HFFc6 (cell line): ENCODE measurements around the gene GJB1. TPM values are rescaled to one million over a fixed set of nuclear protein-coding genes. Genes with fewer than 3 reads are reported as not detected.

Experiments used
- DNase-seq: peaks from one replicate; pipeline ENCODE4 v3.0.0-alpha.2; 2018
- H3K27ac Mint-ChIP-seq: 2 replicates; pipeline ENCODE4 v1.8.0; 2020; ENCODE audit warnings: mild to moderate bottlenecking, mixed read lengths
- H3K27me3 Mint-ChIP-seq: 2 replicates; pipeline ENCODE4 v1.8.0; 2021; ENCODE audit warnings: mild to moderate bottlenecking, moderate library complexity, mixed read lengths; ENCODE audit not compliant: insufficient read depth
- H3K36me3 Mint-ChIP-seq: 2 replicates; pipeline ENCODE4 v1.8.0; 2021; ENCODE audit warnings: low read depth, mixed read lengths
- H3K4me1 Mint-ChIP-seq: 2 replicates; pipeline ENCODE4 v1.8.0; 2020; ENCODE audit warnings: low read depth, mixed read lengths
- H3K4me3 Mint-ChIP-seq: 2 replicates; pipeline ENCODE4 v1.8.0; 2020; ENCODE audit warnings: mild to moderate bottlenecking, moderate library complexity, mixed read lengths
- H3K9me3 Mint-ChIP-seq: 2 replicates; pipeline ENCODE4 v1.8.0; 2020; ENCODE audit warnings: mild to moderate bottlenecking, mixed read lengths
- total RNA-seq, 6 experiments: library from RNA; stranded (reverse); fragmentation: NEBNext Ultra II Directional; extraction: Animal tissue kit (Norgen Biotek cat#: 25700); gene quantifications; 2 replicates in 1 of 6; 3 replicates in 5 of 6; pipeline ENCODE4 v1.2.3, GENCODE V29; 2021
- TF ChIP-seq, protein P1 (sequence below): fragments of 200-600 bp; sonication (generic); IDR thresholded peaks from 2 replicates; pipeline ENCODE4 v1.5.0; 2021; ENCODE audit warnings: antibody characterized with exemption, mild to moderate bottlenecking

The GJB1 gene
- total RNA-seq, 6 experiments from 2014 or later = not detected

GRCh38 chrX:71210816-71211215 is 12.2 kb upstream of the GJB1 start:
- peaks cover 7% of the 10 kb centered on the region for H3K27me3 Mint-ChIP-seq
- DNase-seq = peak; percentile 1

DNA sequence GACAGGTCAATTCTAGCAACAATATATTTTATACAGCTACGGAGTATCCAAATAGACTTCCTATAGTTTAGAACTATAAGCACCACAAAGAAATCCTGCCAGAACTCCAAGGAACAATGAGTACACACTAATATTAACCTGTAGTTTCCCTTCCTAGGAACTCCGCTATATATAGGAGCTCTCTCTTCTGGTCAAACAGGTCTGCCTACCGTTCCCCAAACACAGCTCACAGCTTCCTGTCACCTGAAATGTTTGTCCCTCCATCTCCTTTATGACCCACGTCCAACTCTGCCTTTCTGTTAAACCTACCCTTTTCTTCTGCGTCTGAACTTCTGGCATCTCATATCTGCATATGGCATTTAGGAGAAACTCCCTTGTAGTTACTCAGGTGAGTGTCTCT is 10.5 kb upstream of the GJB1 start:
- Mint-ChIP-seq H3K36me3 (no peaks in the 10 kb centered on the region), H3K4me3 (no peak overlapping the region), H3K4me1 (peaks cover 9% of the 10 kb centered on the region), H3K27ac (no peak overlapping the region), H3K27me3 (peaks cover 9% of the 10 kb centered on the region), H3K9me3 (no peaks in the 10 kb centered on the region)
- TF ChIP-seq, protein P1, sequence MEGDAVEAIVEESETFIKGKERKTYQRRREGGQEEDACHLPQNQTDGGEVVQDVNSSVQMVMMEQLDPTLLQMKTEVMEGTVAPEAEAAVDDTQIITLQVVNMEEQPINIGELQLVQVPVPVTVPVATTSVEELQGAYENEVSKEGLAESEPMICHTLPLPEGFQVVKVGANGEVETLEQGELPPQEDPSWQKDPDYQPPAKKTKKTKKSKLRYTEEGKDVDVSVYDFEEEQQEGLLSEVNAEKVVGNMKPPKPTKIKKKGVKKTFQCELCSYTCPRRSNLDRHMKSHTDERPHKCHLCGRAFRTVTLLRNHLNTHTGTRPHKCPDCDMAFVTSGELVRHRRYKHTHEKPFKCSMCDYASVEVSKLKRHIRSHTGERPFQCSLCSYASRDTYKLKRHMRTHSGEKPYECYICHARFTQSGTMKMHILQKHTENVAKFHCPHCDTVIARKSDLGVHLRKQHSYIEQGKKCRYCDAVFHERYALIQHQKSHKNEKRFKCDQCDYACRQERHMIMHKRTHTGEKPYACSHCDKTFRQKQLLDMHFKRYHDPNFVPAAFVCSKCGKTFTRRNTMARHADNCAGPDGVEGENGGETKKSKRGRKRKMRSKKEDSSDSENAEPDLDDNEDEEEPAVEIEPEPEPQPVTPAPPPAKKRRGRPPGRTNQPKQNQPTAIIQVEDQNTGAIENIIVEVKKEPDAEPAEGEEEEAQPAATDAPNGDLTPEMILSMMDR = no peak
- DNase-seq = no peak

More at GRCh38 chrX:71210816-71211215, 12.2 kb upstream of the GJB1 start:
- no peaks in the 10 kb centered on the region for H3K36me3 Mint-ChIP-seq
- TF ChIP-seq, protein P1 = no peak
- H3K9me3 Mint-ChIP-seq = no peaks in the 10 kb centered on the region
- H3K4me3 Mint-ChIP-seq = no peak overlapping the region
- H3K27ac Mint-ChIP-seq = no peak overlapping the region; the same call in 1 of the 2 replicates
- H3K4me1 Mint-ChIP-seq = peaks cover 9% of the 10 kb centered on the region

DNA sequence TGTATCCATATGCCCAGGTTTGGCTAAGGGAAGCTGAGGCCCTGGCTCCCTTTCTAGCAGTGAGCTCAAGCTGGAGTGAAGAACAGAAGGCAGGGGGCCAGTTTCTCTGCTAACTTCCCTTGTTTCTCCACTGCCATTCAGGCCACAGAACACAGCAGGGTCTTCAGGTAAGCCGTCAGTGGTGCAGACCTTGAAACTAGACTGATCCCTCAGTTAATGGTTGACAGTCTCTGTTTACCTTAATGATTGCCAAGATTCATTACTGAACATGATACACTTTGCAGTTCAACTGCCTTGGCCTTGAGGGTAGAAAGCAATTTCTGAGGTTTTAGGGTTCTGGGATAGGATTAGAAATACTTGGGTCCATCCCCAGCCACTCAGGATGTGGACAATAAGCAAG is 8.9 kb upstream of the GJB1 start:
- Mint-ChIP-seq H3K4me3 (no peak overlapping the region), H3K36me3 (no peaks in the 10 kb centered on the region), H3K9me3 (no peaks in the 10 kb centered on the region), H3K27ac (no peak overlapping the region), H3K4me1 (peaks cover 9% of the 10 kb centered on the region), H3K27me3 (peaks cover 9% of the 10 kb centered on the region)
- TF ChIP-seq, protein P1 = no peak
- DNase-seq = no peak

DNA sequence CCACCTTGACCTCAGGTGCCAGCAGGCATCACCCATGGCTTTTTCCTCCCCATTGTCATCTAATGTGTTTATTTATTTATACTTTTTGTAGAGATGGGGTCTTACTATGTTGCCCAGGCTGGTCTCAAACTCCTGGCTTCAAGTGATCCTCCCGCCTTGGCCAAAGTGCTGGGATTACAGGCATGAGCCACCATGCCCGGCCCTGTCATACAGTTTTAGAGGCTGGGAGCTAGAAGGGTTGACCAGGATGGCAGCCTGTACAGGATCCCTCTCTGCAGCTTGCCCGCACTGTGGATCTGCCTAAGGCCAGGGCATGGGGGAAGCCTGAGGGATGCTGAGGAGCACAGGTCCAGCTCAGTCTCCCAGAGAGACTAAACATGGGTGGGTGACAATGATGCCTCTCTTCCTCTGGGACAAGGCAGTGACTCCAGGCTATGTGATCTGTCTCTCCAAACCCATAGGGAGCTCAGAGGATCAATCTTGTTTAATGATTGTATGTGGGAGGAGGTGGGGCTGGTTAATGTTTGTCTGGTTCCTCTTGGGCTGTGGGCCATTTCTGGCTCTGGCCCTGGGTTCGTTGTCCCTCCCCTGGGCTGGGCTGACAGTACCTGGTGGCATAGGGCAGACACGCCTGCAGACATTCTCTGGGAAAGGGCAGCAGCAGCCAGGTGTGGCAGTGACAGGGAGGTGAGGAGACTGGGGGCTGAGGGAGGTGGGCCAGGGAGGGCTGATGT is 8.3 kb upstream of the GJB1 start:
- Mint-ChIP-seq H3K27me3 (peaks cover 9% of the 10 kb centered on the region), H3K9me3 (no peaks in the 10 kb centered on the region), H3K27ac (no peak overlapping the region), H3K4me1 (peaks cover 9% of the 10 kb centered on the region), H3K36me3 (no peaks in the 10 kb centered on the region), H3K4me3 (no peak overlapping the region)
- DNase-seq = no peak
- TF ChIP-seq, protein P1 = no peak

GRCh38 chrX:71215338-71215912 is 7.6 kb upstream of the GJB1 start:
- no peak overlapping the region for H3K4me3 Mint-ChIP-seq
- H3K9me3 Mint-ChIP-seq = no peaks in the 10 kb centered on the region
- no peaks in the 10 kb centered on the region for H3K36me3 Mint-ChIP-seq
- H3K27ac Mint-ChIP-seq = no peak overlapping the region
- peaks cover 8% of the 10 kb centered on the region for H3K4me1 Mint-ChIP-seq
- DNase-seq = no peak
- TF ChIP-seq, protein P1 = no peak
- H3K27me3 Mint-ChIP-seq = peaks cover 9% of the 10 kb centered on the region
